Myocyte (in vitro differentiated cells): ENCODE data around the gene OGFOD3. TPM values are rescaled to one million over a fixed set of nuclear protein-coding genes. Genes with fewer than 3 reads are reported as not detected.
"Not testable (repeated sequence)": the region's sequence is repeated elsewhere in the genome, so short reads cannot be mapped to it uniquely, and the experiment has no call there.

ENCODE experiments used
- DNase-seq: peaks from one replicate; pipeline ENCODE4 v3.0.0-alpha.2; 2012; ENCODE audit warnings: low read depth
- polyA plus RNA-seq: library from polyadenylated mRNA; unstranded; fragments of >200 nt; gene quantifications from one replicate; pipeline ENCODE4 v1.2.1, GENCODE V29; 2012; ENCODE audit warnings: missing spikeins
- total RNA-seq: library from RNA; depleted of rRNA; stranded (reverse); fragments of >200 nt; gene quantifications from 2 replicates; pipeline ENCODE4 v1.2.3, GENCODE V29; 2014

The OGFOD3 gene, protein sequence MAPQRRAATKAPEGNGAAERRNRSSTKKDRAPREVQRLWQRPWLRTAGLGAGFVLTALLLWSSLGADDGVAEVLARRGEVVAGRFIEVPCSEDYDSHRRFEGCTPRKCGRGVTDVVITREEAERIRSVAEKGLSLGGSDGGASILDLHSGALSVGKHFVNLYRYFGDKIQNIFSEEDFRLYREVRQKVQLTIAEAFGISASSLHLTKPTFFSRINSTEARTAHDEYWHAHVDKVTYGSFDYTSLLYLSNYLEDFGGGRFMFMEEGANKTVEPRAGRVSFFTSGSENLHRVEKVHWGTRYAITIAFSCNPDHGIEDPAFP
- 37.4 and 53.4 TPM in 2 replicates for total RNA-seq
- polyA plus RNA-seq = 30.9 TPM

- peak; percentile 87 for DNase-seq
Observed at GRCh38 chr17:82418001-82418986, at the start of gene OGFOD3, which contains the start of gene HEXD. Gene OGFOD3 (minus strand): TSS chr17:82418586. CDS start chr17:82418485, 101 bp downstream. Gene HEXD (plus strand): TSS chr17:82418347. CDS start chr17:82419800, 1,453 bp downstream.

DNA sequence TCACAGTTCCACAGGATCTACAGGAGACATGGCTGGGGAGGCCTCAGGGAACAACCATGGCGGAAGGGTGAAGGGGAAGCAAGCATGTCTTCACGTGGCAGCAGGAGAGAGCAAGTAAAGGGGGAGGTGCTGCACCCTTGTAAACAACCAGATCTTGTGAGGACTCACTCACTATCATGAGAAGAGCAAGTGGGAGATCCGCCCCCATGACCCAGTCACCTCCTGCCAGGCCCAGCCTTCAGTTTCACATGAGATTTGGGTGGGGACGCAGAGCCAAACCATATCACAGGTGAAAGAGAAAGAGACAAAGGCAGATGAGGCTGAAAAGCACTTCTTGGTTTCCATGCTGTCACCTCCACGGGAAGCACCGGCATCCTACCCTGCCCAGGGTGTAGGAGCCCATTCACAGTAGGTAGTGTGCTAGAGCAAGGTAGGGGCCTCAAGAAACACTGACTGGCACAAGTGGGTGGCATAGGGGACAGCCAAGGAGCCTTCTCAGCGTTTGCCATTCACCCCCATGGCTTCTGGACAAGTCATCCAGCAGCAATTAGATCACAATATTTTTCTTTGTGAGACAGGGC, 46.7 kb upstream of the OGFOD3 start:
- DNase-seq = no peak

DNA sequence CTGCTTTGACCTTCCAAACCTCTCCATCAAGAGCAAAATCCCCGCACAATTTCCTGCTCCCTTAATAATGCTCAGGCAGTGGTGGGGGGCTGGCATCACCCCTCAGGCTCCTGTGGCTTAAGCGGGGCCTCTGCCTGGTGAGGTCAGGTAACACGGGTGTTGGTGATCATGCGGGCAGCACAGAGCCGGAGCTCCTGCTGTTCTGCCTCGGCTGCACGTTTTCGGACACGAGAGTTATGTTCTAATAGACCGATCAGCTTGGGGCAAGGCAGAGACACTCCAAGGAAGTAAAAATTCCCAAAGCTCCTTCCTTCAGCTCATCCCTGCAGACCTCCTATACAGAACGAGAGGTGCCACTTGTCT, 46.2 kb upstream of the OGFOD3 start:
- no peak for DNase-seq

GRCh38 chr17:82463925-82464566, 45.7 kb upstream of the OGFOD3 start:
- no peak for DNase-seq

DNA sequence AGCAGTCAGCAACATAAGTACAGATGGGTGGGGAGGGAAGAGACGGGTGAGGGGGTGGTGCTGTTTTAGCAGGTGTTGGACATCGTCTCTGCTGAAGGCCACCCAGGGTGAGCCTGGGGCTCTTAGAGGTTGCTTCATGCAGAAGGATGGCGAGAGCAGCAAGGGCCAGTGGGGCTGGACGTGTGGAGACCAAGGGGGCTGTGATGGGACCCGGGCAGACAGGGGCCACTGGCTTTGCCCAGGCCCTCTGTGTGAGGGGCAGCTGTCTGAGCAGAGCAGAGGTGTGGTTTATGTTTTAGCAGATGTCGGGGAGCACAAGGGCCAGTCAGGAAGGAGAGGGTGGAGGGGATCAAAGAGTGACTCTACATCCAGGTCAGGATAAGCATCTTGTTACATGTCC, 45.0 kb upstream of the OGFOD3 start:
- DNase-seq = no peak

- DNase-seq = no peak
Observed at GRCh38 chr17:82461827-82462524, 43.6 kb upstream of the OGFOD3 start.

DNA sequence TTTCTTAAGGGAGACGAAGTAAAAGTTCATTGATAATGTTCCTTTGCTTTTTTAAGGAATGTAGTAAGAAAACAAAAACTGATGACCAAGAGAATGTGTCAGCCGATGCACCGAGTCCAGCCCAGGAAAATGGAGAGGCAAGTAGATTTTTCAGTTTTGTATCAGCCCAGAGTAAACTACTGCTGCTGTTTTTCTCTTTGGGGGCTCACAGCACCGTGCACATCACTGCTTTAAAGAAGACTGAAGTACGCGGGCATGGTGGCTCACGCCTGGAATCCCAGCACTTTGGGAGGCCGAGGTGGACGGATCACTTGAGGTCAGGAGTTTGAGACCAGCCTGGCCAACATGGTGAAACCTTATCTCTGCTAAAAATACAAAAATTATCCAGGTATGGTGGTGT, 41.5 kb upstream of the OGFOD3 start:
- DNase-seq = not testable (repeated sequence)

- DNase-seq = peak; percentile 54
Observed at GRCh38 chr17:82458885-82459424, 40.6 kb upstream of the OGFOD3 start.

GRCh38 chr17:82458179-82458884, 39.9 kb upstream of the OGFOD3 start, which contains the start of gene NARF:
Gene NARF (plus strand): TSS chr17:82458741. CDS start chr17:82458804, 63 bp downstream.
- peak; percentile 99 for DNase-seq

DNA sequence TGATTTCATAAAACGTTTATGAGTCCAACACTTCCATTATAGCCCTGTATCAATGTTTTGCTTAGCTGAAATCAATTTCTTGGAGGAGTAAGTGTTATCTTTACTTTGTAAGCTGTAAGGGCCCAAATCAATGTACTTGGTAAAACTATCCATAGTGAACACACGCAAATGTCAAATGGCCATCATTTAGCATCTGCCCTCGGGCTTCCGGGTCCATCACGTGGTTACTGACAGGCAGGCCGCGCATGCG, 39.5 kb upstream of the OGFOD3 start:
- DNase-seq = no peak

DNA sequence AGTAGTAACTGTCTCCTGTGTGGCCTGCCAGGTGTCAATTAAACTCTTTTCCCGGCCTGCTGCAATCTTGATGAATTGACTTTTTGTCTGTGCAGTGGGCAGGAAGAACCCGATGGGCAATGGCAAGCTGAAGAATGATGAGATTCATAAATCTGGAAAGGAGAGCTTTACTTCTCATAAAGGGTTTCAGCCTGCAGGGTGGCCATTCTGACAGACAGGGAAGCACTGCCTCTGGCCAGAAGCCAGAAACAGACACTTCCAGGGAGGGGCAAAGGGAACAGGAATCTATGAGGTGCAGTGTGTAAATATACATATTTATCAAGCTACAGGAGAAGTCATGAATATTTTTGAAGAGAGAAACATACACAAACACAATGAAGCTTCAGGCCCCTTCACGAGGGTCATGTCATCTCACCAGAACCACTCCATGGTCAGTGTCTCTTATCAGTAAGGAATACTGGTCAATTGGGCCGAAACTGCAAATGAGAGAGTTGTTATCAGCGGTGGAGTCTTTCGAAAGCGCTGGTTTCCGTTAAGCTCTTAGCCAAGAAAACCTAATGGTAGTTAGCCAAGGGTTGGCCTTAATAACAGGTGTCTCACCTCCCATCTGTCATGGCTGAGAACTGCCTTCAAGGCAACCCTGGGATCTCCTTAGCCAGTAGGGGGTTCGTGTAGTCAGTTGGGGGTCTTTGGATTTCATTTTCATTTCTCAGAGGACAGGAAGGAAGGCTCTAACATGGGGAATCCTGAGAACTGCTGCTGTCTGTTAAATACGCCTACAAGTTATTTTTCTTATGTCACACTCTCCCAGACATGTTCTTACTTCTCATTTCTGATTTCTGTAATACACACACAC, 38.9 kb upstream of the OGFOD3 start:
- DNase-seq = no peak

GRCh38 chr17:82453706-82454105, 35.3 kb upstream of the OGFOD3 start:
- not testable (repeated sequence) for DNase-seq

DNA sequence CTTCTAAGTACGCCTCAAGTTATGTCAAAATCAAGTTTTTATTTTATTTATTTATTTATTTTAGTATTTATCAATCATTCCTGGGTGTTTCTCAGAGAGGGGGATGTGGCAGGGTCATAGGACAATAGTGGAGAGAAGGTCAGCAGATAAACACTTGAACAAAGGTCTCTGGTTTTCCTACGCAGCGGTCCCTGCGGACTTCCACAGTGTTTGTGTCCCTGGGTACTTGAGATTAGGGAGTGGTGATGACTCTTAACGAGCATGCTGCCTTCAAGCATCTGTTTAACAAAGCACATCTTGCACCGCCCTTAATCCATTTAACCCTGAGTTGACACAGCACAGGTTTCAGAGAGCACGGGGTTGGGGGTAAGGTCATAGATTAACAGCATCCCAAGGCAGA, 34.8 kb upstream of the OGFOD3 start:
- DNase-seq = not testable (repeated sequence)

DNA sequence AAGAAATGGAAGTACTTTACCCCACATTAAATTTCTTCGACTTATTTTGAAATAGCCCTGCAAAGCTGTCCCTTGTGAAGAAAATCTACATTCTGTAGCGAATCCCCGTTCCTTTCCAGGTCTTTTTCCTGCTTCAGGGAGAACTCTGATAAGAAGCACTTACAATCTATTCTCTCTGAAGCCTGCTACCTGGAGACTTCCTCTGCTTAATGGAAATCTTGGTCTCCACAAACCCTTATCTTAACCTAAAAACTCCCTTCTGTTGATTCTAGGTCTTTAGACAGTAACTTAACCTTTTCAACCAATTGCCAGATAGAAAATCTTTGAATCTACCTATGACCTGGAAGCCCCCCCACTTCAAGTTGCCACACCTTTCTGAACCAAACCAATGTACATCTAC, 33.8 kb upstream of the OGFOD3 start:
- DNase-seq = no peak

DNA sequence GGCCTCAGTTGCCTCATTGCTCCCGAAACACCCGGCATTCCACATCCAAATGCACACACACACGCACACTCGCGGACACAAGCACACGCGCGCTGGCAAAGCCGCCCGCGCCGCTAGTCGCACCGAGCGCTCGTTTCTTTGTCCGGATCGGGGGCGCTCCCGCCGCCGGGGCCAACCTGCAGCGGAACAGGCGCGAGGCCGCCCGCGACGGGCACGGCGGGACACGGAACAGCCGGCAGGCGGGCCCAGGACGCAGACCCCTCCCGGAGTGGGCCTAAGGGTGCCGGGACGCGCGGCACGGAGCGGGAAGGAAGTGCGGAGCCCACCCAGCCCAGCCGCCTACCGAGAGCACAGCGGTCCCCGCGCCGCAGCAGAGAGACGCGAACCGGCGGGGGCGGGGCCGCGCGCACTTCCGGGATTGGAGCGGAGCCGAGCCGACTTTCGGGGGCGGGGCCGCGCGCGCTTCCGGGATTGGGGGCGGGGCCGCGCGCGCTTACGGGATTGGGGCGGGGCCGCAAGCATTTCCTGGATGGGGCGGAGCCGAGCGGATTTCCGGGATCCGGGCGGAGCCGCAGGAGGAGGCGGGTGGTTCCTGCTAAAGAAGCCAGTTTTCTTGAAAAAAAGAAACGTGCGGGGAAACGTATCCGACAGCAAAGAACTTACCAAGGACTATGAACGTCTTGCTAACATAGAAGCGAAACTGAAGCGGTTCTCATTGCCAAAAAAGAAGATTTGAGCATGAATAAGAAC, 32.1 kb upstream of the OGFOD3 start, which contains the start of gene CYBC1:
CYBC1 (minus strand) TSS at position 396 of the 750 bp plus-strand sequence. CDS start 1,498 bp downstream, outside the sequence.
- DNase-seq = peak; percentile 91

DNA sequence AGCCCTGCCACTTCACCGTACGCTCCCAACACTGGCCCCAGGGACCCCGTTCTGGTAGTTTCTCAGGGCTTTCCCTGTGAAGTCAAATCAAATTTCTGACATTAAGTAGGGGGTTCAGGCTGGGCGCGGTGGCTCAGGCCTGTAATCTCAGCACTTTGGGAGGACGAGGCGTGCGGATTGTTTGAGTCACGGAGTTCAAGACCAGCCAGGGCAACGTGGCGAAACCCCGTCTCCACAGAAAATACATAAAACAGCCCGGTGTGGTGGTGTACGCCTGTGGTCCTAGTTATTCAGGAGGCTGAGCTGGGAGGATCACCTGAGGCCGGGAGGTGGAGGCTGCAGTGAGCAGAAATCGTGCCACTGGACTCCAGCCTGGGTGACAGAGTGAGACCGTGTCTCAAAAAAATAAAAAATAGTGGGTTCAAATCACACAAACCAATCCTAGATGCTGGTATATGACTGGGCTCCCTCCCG, 31.5 kb upstream of the OGFOD3 start:
- no peak for DNase-seq

DNA sequence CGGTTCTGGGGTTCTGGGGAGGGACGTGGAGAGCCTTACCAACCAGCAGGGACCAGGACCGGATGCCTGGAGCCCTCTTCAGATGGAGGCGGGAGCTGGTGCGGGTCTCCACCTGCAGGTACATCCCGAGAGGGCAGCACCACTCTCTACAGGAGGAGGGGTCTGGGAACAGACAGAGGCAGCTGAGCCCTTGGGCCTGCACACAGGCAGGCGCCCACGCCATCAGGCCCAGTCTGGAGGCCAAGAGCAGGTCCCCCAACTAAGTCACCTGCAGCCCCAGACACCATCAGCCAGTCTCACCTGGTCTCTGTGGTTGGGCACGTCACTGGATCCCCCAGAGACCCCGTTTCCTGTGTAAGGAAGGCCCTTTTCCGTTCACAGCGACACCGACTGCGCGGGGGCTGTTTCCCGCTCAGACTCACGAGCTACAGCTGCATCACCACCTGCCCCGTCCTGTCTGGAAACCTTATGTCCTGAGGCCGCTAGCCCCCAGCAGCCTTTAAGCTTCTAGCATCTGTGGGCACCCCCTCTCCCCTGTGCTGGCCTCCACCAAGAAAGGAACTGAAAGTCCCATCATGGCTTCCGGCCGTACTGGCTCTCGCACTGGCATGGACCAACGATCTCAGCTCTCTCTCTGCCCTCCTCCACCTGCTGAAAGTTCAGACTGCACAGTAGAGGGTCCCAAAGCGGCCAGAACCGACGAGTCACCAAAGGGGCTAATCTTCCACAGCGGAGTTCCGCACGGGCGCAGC, 30.9 kb upstream of the OGFOD3 start:
- DNase-seq = no peak
